Measurements from ENCODE around the gene C17orf100.
A peak's percentile ranks its signal among the peaks of the same experiment; 100 is the strongest.

The C17orf100 gene

GRCh38 chr17:6695051-6695450, 43.5 kb downstream of the C17orf100 start:
- no peak for DNase-seq

DNA sequence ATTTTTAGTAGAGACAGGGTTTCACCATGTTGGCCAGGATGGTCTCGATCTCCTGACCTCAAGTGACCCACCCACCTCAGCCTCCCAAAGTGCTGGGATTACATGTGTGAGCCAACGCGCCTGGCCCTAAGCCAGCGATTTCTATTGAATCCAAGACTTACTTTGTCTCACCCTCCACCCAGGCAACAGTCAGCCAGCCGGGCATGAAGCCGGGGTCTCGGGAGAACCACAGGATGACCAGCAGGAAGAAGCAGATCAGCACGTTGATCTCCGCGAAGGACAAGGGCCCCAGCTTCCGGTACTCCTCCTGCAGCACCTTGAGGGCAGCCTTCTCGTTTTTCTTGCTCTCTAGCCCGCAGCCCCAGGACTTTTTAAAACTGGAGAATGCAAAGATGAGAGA, 44.0 kb downstream of the C17orf100 start:
- no peak for DNase-seq

DNA sequence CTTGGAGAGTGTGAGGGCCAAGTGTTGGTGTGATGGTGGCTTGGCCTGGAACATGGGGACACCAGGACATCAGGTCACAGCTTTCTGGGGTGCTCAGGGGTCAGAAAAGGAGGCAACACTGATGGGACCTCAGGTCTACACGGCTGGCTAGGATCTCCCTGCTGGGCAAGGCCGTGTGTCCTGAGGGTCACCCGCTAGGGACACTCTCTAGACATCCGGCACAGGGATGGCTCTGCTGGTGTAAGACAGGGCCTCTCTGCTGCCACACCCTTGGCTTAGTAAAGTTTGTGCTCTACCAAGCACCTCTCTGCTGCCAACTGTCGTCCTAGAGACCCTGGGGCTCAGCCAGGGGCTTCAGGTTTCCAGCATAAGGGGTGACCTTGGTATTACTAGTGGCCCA, 45.3 kb downstream of the C17orf100 start:
- no peak for DNase-seq

DNA sequence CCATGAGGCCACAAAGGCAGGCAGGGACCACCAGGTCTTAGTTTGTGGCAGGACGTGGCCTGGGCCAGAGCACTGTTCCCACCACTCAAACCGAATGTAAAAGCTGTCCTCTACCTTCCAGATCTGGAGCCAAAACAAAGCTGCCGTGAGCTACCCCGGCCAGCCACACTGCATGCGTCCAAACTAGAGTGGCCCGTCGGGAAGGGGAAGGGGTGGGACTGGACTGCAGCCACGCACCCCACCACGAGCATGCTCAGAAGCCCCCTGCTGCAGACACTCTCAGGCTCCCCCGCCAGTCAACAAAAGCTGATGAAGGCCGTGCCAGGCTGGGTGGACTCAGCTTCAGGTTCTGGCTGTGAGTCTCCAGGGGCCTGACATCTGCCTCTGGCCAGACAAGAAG, 46.4 kb downstream of the C17orf100 start:
- DNase-seq, result no peak

DNA sequence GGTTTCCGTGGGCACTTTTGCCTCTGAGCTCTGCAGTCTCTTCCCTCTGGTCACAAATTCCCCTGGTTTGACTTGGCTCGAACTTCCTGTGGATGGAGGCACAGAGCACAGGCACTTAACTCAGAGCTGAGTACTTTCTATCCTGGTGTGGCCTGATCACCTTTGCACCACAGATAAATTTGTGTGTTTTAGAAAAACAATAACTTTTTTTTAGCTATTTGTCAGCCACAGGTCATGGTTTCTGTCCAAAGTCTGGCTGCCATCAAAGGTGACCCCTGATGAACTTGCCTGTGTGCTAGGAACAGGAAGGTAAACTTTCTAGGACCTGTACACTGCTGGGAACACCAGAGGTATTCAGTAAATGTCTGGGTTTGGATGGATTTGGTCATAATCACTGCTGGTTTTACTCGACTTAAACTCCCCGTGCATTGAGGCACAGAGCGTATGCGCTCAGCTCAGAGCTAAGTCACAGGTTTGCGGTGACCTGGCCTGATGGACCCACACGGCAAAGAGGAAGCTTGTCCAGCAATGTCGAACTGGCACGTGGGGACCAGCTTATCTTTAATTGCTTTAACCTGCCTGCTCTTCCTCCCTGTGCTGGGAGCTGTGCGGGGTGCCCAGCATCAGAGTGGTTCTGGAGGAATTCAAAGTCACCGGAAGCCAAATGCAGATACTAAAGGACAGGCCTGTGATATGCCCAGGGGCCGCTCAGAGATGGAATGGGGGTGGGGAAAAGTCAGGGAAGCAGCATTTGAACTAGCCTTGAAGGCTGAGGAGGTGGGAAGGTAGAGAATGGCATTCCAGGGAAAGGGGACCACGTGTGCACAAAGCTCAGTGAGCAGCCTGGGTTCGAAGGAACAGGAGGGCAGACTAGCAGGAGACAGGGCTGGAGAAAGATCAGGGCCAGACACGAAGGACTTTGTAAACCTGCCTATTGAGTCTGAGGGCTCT, 48.7 kb downstream of the C17orf100 start:
- no peak for DNase-seq

- peak; percentile 30 for DNase-seq
Measured at GRCh38 chr17:6700948-6701307, 49.4 kb downstream of the C17orf100 start.

GRCh38 chr17:6701719-6702118, 50.2 kb downstream of the C17orf100 start:
- no peak for DNase-seq

- DNase-seq, result no peak
Measured at GRCh38 chr17:6702567-6703215, 51.1 kb downstream of the C17orf100 start.
